GM19240 (cell line): ENCODE results near the gene SPATA16.
"Not testable (repeated sequence)": the region's sequence is repeated elsewhere in the genome, so short reads cannot be mapped to it uniquely, and the experiment has no call there.

Experiments
- DNase-seq: peaks from one replicate; pipeline ENCODE4 v3.0.0; 2011; ENCODE audit warnings: low spot score; ENCODE audit not compliant: insufficient read length

Gene SPATA16

GRCh38 chr3:173006006-173006405, 135.0 kb downstream of the SPATA16 start:
- no peak for DNase-seq

GRCh38 chr3:173004681-173005080, 136.4 kb downstream of the SPATA16 start:
- no peak for DNase-seq

GRCh38 chr3:173003956-173004355, 137.1 kb downstream of the SPATA16 start:
- no peak for DNase-seq

GRCh38 chr3:173003471-173003870, 137.6 kb downstream of the SPATA16 start:
- DNase-seq: no peak

- no peak for DNase-seq
These were observed 139.4 kb downstream of the SPATA16 start for GRCh38 chr3:173001622-173002021.

GRCh38 chr3:173000553-173000952, 140.5 kb downstream of the SPATA16 start:
- no peak for DNase-seq

GRCh38 chr3:172993412-172993811, 147.6 kb downstream of the SPATA16 start:
- no peak for DNase-seq

- DNase-seq: no peak
These were observed 149.5 kb downstream of the SPATA16 start for GRCh38 chr3:172991424-172991996.

- no peak for DNase-seq
These were observed 151.7 kb downstream of the SPATA16 start for GRCh38 chr3:172989373-172989772.

- DNase-seq: no peak
These were observed 153.8 kb downstream of the SPATA16 start for GRCh38 chr3:172987273-172987672.

GRCh38 chr3:172984914-172985313, 156.1 kb downstream of the SPATA16 start:
- no peak for DNase-seq

GRCh38 chr3:172982736-172983364, 158.2 kb downstream of the SPATA16 start:
- DNase-seq: no peak

- no peak for DNase-seq
These were observed 159.5 kb downstream of the SPATA16 start for GRCh38 chr3:172981407-172981983.

- DNase-seq: no peak
These were observed 160.2 kb downstream of the SPATA16 start for GRCh38 chr3:172980849-172981248.

- DNase-seq: no peak
These were observed 163.3 kb downstream of the SPATA16 start for GRCh38 chr3:172977696-172978095.

GRCh38 chr3:172974969-172975368, 166.1 kb downstream of the SPATA16 start:
- no peak for DNase-seq

GRCh38 chr3:172973799-172974198, 167.2 kb downstream of the SPATA16 start:
- DNase-seq: no peak

- no peak for DNase-seq
These were observed 168.3 kb downstream of the SPATA16 start for GRCh38 chr3:172972717-172973116.

- DNase-seq: no peak
These were observed 169.0 kb downstream of the SPATA16 start for GRCh38 chr3:172972067-172972466.

GRCh38 chr3:172968646-172969045, 172.4 kb downstream of the SPATA16 start:
- no peak for DNase-seq

GRCh38 chr3:172965256-172965655, 175.8 kb downstream of the SPATA16 start:
- DNase-seq: no peak

GRCh38 chr3:172960626-172961182, 180.3 kb downstream of the SPATA16 start:
- DNase-seq: not testable (repeated sequence)

- no peak for DNase-seq
These were observed 182.5 kb downstream of the SPATA16 start for GRCh38 chr3:172958565-172958964.
